OCI-LY7 (cell line): ENCODE results near the gene ESR2.

Source experiments
- EZH2phosphoT487 ChIP-seq: fragments of 200-600 bp; sonication (generic); IDR thresholded peaks from 2 replicates; pipeline ENCODE4 v1.6.1; 2018; ENCODE audit warnings: low read depth, borderline replicate concordance, mild to moderate bottlenecking, mixed run types, antibody characterized with exemption, low read length, moderate library complexity, mixed read lengths
- TF ChIP-seq, protein P1 (sequence below): fragments of 200-600 bp; sonication (generic); conservative IDR thresholded peaks from 2 replicates; pipeline ENCODE4 v1.5.1; 2014; ENCODE audit warnings: mild to moderate bottlenecking, antibody characterized with exemption, low read length, moderate library complexity, mixed read lengths

DNA sequence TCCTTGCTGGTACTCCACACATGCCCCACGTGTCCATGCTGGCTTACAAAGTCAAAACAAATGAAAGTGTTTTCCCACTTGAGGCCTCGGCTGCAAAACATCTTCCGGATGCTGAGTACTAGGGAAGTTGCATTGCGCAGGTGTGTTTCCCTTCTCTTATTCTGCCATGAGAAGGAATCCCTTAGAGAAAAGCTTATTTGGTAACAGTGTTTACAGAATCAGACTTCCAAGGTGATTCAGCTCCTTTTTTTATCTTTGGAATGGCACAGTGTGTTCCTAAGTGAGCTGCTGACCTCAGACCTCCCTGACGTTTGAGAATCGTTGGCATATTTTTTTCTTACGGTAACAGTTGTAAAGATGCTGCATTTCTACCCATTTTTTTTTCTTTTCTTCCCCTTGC lies 211.3 kb downstream of the ESR2 start:
- TF ChIP-seq, protein P1, sequence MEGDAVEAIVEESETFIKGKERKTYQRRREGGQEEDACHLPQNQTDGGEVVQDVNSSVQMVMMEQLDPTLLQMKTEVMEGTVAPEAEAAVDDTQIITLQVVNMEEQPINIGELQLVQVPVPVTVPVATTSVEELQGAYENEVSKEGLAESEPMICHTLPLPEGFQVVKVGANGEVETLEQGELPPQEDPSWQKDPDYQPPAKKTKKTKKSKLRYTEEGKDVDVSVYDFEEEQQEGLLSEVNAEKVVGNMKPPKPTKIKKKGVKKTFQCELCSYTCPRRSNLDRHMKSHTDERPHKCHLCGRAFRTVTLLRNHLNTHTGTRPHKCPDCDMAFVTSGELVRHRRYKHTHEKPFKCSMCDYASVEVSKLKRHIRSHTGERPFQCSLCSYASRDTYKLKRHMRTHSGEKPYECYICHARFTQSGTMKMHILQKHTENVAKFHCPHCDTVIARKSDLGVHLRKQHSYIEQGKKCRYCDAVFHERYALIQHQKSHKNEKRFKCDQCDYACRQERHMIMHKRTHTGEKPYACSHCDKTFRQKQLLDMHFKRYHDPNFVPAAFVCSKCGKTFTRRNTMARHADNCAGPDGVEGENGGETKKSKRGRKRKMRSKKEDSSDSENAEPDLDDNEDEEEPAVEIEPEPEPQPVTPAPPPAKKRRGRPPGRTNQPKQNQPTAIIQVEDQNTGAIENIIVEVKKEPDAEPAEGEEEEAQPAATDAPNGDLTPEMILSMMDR: no peak
- TF ChIP-seq EZH2phosphoT487: no peak
